GM20431 (cell line): ENCODE data around the gene CST9.
"Not testable (repeated sequence)": the region's sequence is repeated elsewhere in the genome, so short reads cannot be mapped to it uniquely, and the experiment has no call there.

Experiments
- in situ Hi-C: fragments of 300-500 bp; cut with MseI, MboI; formaldehyde crosslinking; loops from one replicate; pipeline ENCODE4 v1.15.0; 2020; ENCODE audit warnings: low sequenced_read_pairs; ENCODE audit not compliant: unreplicated experiment

CST9 gene

DNA sequence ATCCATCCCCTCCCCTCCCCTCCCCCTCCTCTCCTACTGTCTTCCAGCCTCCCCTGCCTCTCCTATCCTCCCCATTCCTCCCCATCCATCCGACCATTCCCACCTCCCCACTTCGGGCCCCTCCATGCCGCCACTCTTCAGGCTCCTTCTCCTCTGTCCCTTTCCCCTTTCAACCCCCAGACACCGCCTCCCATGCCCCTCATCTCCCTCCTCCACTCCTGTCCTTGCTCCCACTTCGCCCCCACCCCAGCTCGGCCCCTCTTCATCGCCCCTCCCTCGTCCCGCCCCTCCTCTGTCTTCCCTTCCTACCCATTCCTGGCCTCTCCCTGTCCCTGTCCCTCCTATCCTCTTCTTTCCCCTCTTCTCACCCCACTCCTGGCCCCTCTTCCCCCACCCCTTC is 32.6 kb upstream of the CST9 start:
- in situ Hi-C loops = no loop called here

- in situ Hi-C loops = no loop called here
These were observed 31.8 kb upstream of the CST9 start, which contains the start of gene CST3 for GRCh38 chr20:23637282-23638221. Gene CST3, minus strand, starts transcription at chr20:23637955. Its CDS starts 93 bp downstream, at chr20:23637862.

DNA sequence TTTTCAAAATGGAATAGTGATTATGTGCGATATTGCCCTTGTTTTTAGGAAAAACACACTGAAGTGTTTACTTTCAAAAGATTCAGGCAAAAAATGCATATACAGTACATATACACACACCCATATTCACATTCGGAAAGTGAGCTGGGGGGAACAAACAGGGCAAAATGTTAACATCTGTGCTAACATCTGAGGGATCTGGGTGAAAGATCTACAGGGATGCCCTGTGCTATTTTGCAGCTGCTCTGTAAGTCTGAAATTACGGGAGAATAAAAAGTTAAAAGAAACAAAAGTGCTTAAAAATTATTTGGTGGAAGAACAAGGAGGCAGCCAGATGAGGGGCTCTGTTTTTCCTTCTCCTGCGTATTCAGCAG is 31.2 kb upstream of the CST9 start:
- in situ Hi-C loops = no loop called here

- in situ Hi-C loops = no loop called here
These were observed 30.6 kb upstream of the CST9 start for GRCh38 chr20:23636182-23636907.

DNA sequence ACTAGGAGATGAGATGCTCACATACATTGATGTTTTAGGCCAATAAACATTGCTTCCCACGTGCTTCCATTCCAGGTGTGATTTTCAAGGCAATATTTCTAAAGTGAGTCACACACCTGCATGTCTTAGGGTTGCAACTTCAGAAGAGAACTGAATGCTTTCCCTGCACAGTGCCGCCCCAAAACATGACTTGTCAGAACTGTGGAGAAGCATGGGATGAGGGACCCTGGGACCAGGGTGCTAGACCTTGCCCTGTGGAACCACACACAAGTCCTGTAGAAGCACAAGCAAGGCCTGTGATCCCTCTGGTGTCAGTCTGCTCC is 30.0 kb upstream of the CST9 start:
- in situ Hi-C loops = not testable (repeated sequence)

- in situ Hi-C loops = no loop called here
These were observed 29.5 kb upstream of the CST9 start for GRCh38 chr20:23634985-23635767.

GRCh38 chr20:23634044-23634801 is 28.5 kb upstream of the CST9 start:
- in situ Hi-C loops = no loop called here

- in situ Hi-C loops = no loop called here
These were observed 27.2 kb upstream of the CST9 start for GRCh38 chr20:23632711-23633573.

GRCh38 chr20:23631981-23632710 is 26.4 kb upstream of the CST9 start:
- in situ Hi-C loops = no loop called here

- in situ Hi-C loops = no loop called here
These were observed 25.6 kb upstream of the CST9 start for GRCh38 chr20:23631226-23631822.

DNA sequence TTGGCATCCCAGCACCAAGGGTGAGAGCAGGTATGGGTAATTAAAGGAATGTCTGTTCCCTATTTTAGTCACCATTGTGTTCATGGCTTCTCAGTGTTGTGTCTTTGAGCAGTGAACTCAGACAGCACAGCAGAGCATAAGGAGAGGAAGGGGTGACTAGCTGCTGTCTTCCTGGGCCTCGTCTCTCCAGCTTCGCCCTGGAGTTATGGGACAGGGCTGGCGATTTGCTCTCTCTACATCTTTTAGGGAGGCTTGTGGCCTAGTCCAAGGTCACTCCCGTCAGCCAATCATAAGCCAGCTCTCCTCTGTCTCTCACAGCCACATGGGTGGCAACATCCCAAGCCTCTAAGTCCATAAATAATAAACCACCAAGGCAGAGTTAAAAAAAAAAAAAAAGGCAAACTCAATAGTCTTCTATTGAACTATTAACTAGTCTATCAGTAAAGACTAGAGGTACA is 24.7 kb upstream of the CST9 start:
- in situ Hi-C loops = no loop called here

DNA sequence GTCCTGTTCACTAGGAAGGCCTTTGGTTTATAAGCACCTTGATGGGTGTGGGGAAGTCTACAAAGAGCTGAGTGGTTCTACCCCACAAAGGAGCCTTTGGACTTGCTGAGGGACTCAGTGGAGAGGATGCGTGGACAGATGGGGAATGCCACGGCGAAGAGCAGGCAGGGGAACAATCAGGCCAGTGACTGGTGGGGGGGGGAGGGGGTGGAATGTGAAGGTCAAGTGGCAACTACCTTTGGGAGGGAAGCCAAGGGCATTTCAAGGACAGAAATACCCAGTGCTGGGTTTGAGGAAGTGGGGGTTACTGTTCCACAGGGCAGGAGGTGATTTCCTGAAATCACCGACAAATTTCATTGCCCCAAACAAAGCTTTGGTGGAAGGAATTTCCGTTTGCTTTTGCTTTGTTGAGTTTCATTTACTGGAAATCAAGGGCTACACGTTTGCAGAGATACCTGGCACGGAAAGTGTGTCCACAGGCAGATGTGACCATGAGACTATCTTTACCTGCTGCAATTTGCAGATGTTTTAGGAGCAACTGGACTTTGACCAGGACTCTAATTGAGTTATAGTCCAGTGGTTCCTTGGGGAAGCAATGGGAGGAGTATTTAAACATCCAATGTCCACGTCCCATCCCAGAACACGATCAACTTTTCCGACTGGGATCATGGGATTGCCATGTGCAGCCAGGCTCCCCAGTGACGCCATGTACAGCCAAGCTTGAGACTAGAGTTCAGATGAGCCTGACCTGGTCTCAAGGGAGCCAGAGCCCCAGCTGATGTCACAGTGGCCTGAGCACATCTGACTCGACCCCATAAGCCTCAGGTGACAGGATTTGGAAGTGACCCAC is 24.1 kb upstream of the CST9 start:
- in situ Hi-C loops = no loop called here

DNA sequence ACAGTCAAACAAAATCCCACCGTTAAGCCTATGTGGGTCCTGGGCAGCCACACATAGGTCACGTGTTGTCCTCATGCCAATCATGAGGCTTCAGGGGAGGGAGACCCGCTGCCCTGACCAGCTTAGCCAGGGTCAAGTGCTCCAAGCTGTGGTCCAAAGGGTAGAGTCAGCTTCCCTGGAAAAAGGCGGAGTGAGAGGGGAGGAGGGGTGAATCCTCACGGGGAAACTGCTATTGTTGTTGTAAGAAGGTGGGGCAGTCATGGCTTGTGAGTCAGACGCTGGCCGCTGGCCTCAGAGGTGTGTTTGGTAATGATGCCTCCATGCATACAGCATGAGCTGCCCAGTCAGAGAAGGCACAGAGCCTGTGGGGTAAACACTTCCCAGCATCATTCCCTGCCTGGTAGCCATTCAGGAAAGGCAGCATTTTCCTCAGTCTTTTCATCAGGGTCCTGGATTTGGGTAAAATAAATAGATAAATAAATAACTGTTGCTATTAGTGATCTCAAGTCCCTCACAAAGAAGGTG is 23.4 kb upstream of the CST9 start:
- in situ Hi-C loops = no loop called here

GRCh38 chr20:23628402-23629016 is 22.8 kb upstream of the CST9 start:
- in situ Hi-C loops = no loop called here

DNA sequence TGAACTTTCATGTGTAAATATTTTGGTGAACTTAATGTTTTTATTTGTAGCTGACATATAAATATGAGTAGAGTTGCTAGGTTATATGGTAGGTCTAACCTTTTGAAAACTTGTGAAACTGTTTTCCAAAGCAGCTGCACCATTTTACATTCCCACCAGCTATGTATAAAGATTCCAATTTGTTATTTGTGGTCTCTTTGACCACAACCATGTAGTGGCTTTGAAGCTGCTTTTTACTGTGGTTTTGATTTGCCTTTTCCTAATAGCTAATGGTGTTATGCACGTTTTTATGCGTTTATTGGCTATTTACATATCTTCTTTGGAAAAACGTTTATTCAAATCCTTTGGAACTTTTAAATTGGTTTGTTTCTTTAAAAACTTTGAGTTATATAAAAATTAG is 21.8 kb upstream of the CST9 start:
- in situ Hi-C loops = no loop called here

- in situ Hi-C loops = no loop called here
These were observed 20.4 kb upstream of the CST9 start for GRCh38 chr20:23626040-23626620.
